H9 (cell line): ENCODE measurements around the gene CACNG8. TPM values are rescaled to one million over a fixed set of nuclear protein-coding genes. Genes with fewer than 3 reads are reported as not detected.

Experiments used
- DNase-seq: peaks from one replicate; pipeline ENCODE4 v3.0.0-alpha.2; 2017
- H2AFZ ChIP-seq: one replicate; pipeline ENCODE4 v1.6.1; 2013; ENCODE audit warnings: mild to moderate bottlenecking, low read length, control low read depth, moderate library complexity
- H2AK5ac ChIP-seq: 2 replicates; pipeline ENCODE4 v1.6.1; 2013; ENCODE audit warnings: low read length, control low read depth, mixed read lengths; ENCODE audit not compliant: insufficient read length
- H2BK120ac ChIP-seq: one replicate; pipeline ENCODE4 v1.6.1; 2013; ENCODE audit warnings: low read depth, mild to moderate bottlenecking, low read length, control low read depth, inconsistent platforms; ENCODE audit not compliant: poor library complexity, severe bottlenecking
- H2BK12ac ChIP-seq: 2 replicates; pipeline ENCODE4 v1.6.1; 2013; ENCODE audit warnings: low read length, control low read depth, mixed read lengths, low read depth; ENCODE audit not compliant: insufficient read length
- H2BK15ac ChIP-seq: 2 replicates; pipeline ENCODE4 v1.6.1; 2013; ENCODE audit warnings: low read depth, low read length, control low read depth
- H2BK20ac ChIP-seq: one replicate; pipeline ENCODE4 v1.6.1; 2013; ENCODE audit warnings: low read depth, mild to moderate bottlenecking, low read length, control low read depth, inconsistent platforms; ENCODE audit not compliant: poor library complexity, severe bottlenecking
- H2BK5ac ChIP-seq: 2 replicates; pipeline ENCODE4 v1.6.1; 2013; ENCODE audit warnings: low read length, control low read depth, mixed read lengths; ENCODE audit not compliant: insufficient read length
- H3K14ac ChIP-seq: 2 replicates; pipeline ENCODE4 v1.6.1; 2013; ENCODE audit warnings: low read length, control low read depth; ENCODE audit not compliant: insufficient read depth
- H3K18ac ChIP-seq: 2 replicates; pipeline ENCODE4 v1.6.1; 2013; ENCODE audit warnings: low read depth, mild to moderate bottlenecking, mixed read lengths, low read length, control low read depth; ENCODE audit not compliant: insufficient read length
- H3K23ac ChIP-seq: 2 replicates; pipeline ENCODE4 v1.6.1; 2013; ENCODE audit warnings: low read length, control low read depth, mixed read lengths, low read depth; ENCODE audit not compliant: insufficient read length
- H3K23me2 ChIP-seq: 2 replicates; pipeline ENCODE4 v1.6.1; 2013; ENCODE audit warnings: low read depth, mild to moderate bottlenecking, mixed read lengths, low read length, control low read depth; ENCODE audit not compliant: insufficient read length, poor library complexity, severe bottlenecking
- H3K27ac ChIP-seq: 2 replicates; pipeline ENCODE4 v1.5.1; 2013; ENCODE audit warnings: low read length, control low read depth, mixed read lengths, low read depth; ENCODE audit not compliant: insufficient read length
- H3K27me3 ChIP-seq: 2 replicates; pipeline ENCODE4 v1.6.1; 2013; ENCODE audit warnings: low read length, control low read depth, inconsistent platforms; ENCODE audit not compliant: insufficient read depth
- H3K4ac ChIP-seq: 2 replicates; pipeline ENCODE4 v1.6.1; 2013; ENCODE audit warnings: low read depth, mild to moderate bottlenecking, control low read depth, inconsistent platforms, low read length, moderate library complexity
- H3K4me1 ChIP-seq: 2 replicates; pipeline ENCODE4 v1.6.1; 2013; ENCODE audit warnings: low read length, control low read depth, inconsistent platforms; ENCODE audit not compliant: insufficient read depth
- H3K4me2 ChIP-seq: 2 replicates; pipeline ENCODE4 v1.6.1; 2013; ENCODE audit warnings: low read length, control low read depth, mixed read lengths; ENCODE audit not compliant: insufficient read length, insufficient read depth
- H3K56ac ChIP-seq: 2 replicates; pipeline ENCODE4 v1.6.1; 2013; ENCODE audit warnings: low read depth, mild to moderate bottlenecking, mixed read lengths, low read length, control low read depth; ENCODE audit not compliant: insufficient read length
- H3K79me1 ChIP-seq: 2 replicates; pipeline ENCODE4 v1.6.1; 2013; ENCODE audit warnings: low read depth, mild to moderate bottlenecking, moderate library complexity, low read length, control low read depth, inconsistent platforms; ENCODE audit not compliant: insufficient read depth, poor library complexity, severe bottlenecking
- H3K79me2 ChIP-seq: 2 replicates; pipeline ENCODE4 v1.6.1; 2013; ENCODE audit warnings: low read length, control low read depth, inconsistent platforms; ENCODE audit not compliant: insufficient read depth
- H3K9ac ChIP-seq: 2 replicates; pipeline ENCODE4 v1.6.1; 2013; ENCODE audit warnings: low read length, control low read depth, mixed read lengths; ENCODE audit not compliant: insufficient read length; ENCODE audit errors: extremely low read depth
- H3K9me3 ChIP-seq: one replicate; pipeline ENCODE4 v1.6.1; 2013; ENCODE audit warnings: low read depth, low read length, inconsistent platforms; ENCODE audit not compliant: control insufficient read depth
- H3T11ph ChIP-seq: one replicate; pipeline ENCODE4 v1.6.1; 2013; ENCODE audit warnings: mild to moderate bottlenecking, low read length, control low read depth, inconsistent platforms
- H4K20me1 ChIP-seq: one replicate; pipeline ENCODE4 v1.6.1; 2013; ENCODE audit not compliant: control insufficient read depth, insufficient read length, insufficient read depth
- H4K5ac ChIP-seq: 2 replicates; pipeline ENCODE4 v1.6.1; 2013; ENCODE audit warnings: low read depth, mild to moderate bottlenecking, mixed read lengths, low read length, control low read depth; ENCODE audit not compliant: insufficient read length
- H4K8ac ChIP-seq: replicated peaks from 2 replicates; pipeline ENCODE4 v1.6.1; 2013; ENCODE audit warnings: low read length, control low read depth, mixed read lengths, low read depth; ENCODE audit not compliant: insufficient read length
- H4K91ac ChIP-seq: 2 replicates; pipeline ENCODE4 v1.6.1; 2013; ENCODE audit warnings: low read depth, mild to moderate bottlenecking, moderate library complexity, mixed read lengths, low read length, control low read depth; ENCODE audit not compliant: insufficient read length
- H3K27ac Mint-ChIP-seq, 3 experiments: 2 replicates in 2 of 3; 3 replicates in 1 of 3; pipeline ENCODE4 v1.8.0; 2020 to 2021; ENCODE audit warnings: mixed read lengths in 3 of 3, mild to moderate bottlenecking in 1 of 3, moderate library complexity in 1 of 3
- H3K27me3 Mint-ChIP-seq: 2 replicates; pipeline ENCODE4 v1.8.0; 2021; ENCODE audit warnings: low read depth, mild to moderate bottlenecking, moderate library complexity, mixed read lengths
- H3K36me3 Mint-ChIP-seq, 3 experiments: 2 replicates in 2 of 3; 3 replicates in 1 of 3; pipeline ENCODE4 v1.8.0; 2020 to 2021; ENCODE audit warnings: low read depth in 3 of 3, mixed read lengths in 3 of 3; ENCODE audit not compliant: insufficient read depth in 1 of 3
- H3K4me1 Mint-ChIP-seq, 2 experiments: 2 replicates each; pipeline ENCODE4 v1.8.0; 2020; ENCODE audit warnings: mixed read lengths in 2 of 2
- H3K4me3 Mint-ChIP-seq, 2 experiments: 2 replicates in 1 of 2; 3 replicates in 1 of 2; pipeline ENCODE4 v1.8.0; 2020 to 2021; ENCODE audit warnings: mild to moderate bottlenecking in 2 of 2, mixed read lengths in 2 of 2, moderate library complexity in 1 of 2
- H3K9me3 Mint-ChIP-seq, 2 experiments: 2 replicates in 1 of 2; 3 replicates in 1 of 2; pipeline ENCODE4 v1.8.0; 2020; ENCODE audit warnings: mild to moderate bottlenecking in 2 of 2, mixed read lengths in 2 of 2, moderate library complexity in 1 of 2
- WGBS: extraction: QIAGEN DNeasy Blood & Tissue Kit; methylation state at CpG from one replicate; pipeline ENCODE4 v1.1.7; 2013; ENCODE audit warnings: missing lambda C conversion rate, low lambda C conversion rate, mixed read lengths; ENCODE audit not compliant: insufficient read length; ENCODE audit errors: extremely low coverage; 5-methylcytosine and 5-hydroxymethylcytosine counted together
- total RNA-seq: library from RNA; stranded (reverse); gene quantifications from 2 replicates; pipeline ENCODE4 v1.2.1, GENCODE V29; 2021
- TF ChIP-seq, protein P1 (sequence below): fragments of 200-600 bp; sonication (generic); conservative IDR thresholded peaks from 3 replicates; pipeline ENCODE4 v1.8.0; 2021; ENCODE audit warnings: antibody characterized with exemption, mild to moderate bottlenecking

The CACNG8 gene
- total RNA-seq, 1 experiment from 2014 or later: 7.1 TPM

DNA sequence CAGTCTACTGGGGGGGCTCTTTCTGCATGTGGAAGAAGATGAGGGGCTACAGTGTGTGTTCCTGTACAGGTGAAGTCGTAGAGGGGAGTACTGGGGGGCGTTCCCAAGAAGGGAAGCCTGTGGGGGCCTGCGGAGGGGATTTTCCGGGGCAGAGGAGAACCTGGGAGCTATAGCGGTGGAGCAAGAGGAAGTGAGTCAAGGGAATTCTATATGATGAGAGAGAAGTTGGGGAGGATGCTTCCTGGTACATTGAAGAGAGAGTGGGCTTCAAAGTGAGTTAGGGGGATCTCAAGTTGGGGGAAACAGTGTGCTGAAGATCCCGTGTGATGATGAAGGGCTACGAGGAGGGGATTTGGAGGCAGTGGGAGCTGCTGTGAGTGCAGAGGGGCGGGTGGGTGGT lies 1.9 kb upstream of the CACNG8 start:
- no peak for DNase-seq
- Mint-ChIP-seq H3K36me3 (peaks cover 19 to 24% (median 22%) of the 10 kb centered on the region in 3 experiments), H3K4me3 (peak overlapping the region; percentile 64 to 94), H3K4me1 (peaks cover 56 to 66% of the 10 kb centered on the region in 2 experiments), H3K27ac (peak overlapping the region in 1 of 3 experiments; percentile 0; a peak in 3 of 7 replicates), H3K27me3 (peaks cover 75% of the 10 kb centered on the region), H3K9me3 (no peaks in the 10 kb centered on the region)
- H2AFZ ChIP-seq: no peak overlapping the region
- no CpG with 5 or more reads among the region's 8 CpGs for WGBS
- no peaks in the 10 kb centered on the region for H3K79me1 ChIP-seq
- H3K14ac ChIP-seq: no peak overlapping the region
- H4K8ac ChIP-seq: no peak overlapping the region
- no peaks in the 10 kb centered on the region for H3K79me2 ChIP-seq
- no peak overlapping the region for H4K91ac ChIP-seq
- peak overlapping the region; percentile 99 for H3K4me2 ChIP-seq
- no peak overlapping the region for H3T11ph ChIP-seq
- no peaks in the 10 kb centered on the region for H4K20me1 ChIP-seq
- no peak overlapping the region for H3K27ac ChIP-seq
- H2BK12ac ChIP-seq: no peak overlapping the region
- no peak overlapping the region for H2AK5ac ChIP-seq
- H3K4me1 ChIP-seq: peaks cover 5% of the 10 kb centered on the region; the same call in 1 of the 2 replicates
- H3K4ac ChIP-seq: no peak overlapping the region
- H3K18ac ChIP-seq: no peak overlapping the region
- H2BK15ac ChIP-seq: no peak overlapping the region
- H3K27me3 ChIP-seq: no peaks in the 10 kb centered on the region; the same call in 1 of the 2 replicates
- H3K23ac ChIP-seq: no peak overlapping the region
- TF ChIP-seq, protein P1, sequence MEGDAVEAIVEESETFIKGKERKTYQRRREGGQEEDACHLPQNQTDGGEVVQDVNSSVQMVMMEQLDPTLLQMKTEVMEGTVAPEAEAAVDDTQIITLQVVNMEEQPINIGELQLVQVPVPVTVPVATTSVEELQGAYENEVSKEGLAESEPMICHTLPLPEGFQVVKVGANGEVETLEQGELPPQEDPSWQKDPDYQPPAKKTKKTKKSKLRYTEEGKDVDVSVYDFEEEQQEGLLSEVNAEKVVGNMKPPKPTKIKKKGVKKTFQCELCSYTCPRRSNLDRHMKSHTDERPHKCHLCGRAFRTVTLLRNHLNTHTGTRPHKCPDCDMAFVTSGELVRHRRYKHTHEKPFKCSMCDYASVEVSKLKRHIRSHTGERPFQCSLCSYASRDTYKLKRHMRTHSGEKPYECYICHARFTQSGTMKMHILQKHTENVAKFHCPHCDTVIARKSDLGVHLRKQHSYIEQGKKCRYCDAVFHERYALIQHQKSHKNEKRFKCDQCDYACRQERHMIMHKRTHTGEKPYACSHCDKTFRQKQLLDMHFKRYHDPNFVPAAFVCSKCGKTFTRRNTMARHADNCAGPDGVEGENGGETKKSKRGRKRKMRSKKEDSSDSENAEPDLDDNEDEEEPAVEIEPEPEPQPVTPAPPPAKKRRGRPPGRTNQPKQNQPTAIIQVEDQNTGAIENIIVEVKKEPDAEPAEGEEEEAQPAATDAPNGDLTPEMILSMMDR: no peak
- H3K9ac ChIP-seq: no peak overlapping the region
- H2BK5ac ChIP-seq: no peak overlapping the region
- no peak overlapping the region for H4K5ac ChIP-seq
- H3K23me2 ChIP-seq: peaks cover 44% of the 10 kb centered on the region
- no peak overlapping the region for H2BK20ac ChIP-seq
- H3K56ac ChIP-seq: no peak overlapping the region
- no peaks in the 10 kb centered on the region for H3K9me3 ChIP-seq
- no peak overlapping the region for H2BK120ac ChIP-seq
